Endothelial cell of umbilical vein (primary cell): ENCODE results near the gene AFP. TPM values are rescaled to one million over a fixed set of nuclear protein-coding genes. Genes with fewer than 3 reads are reported as not detected.

Experiments
- BruUV-seq: library from RNA; stranded (reverse); fragments of 400-500 nt; replicated peaks from 2 replicates; lab custom pipeline; 2021; lab: Mats Ljungman, UMichigan
- CTCF ChIA-PET: fragments of 300-600, 350-600 bp; sonication (Branson Sonifier 250); formaldehyde crosslinking; loops from one replicate; lab custom pipeline; 2021; ENCODE audit warnings: antibody characterized with exemption, inconsistent platforms; lab: Charles Lee
- POLR2A ChIA-PET: fragments of 300-600, 350-600 bp; sonication (Branson Sonifier 250); formaldehyde crosslinking; loops from one replicate; lab custom pipeline; 2021; ENCODE audit warnings: antibody characterized with exemption, inconsistent platforms; lab: Charles Lee
- DNase-seq: peaks from one replicate; pipeline ENCODE4 v3.0.0-alpha.2; 2011; ENCODE audit warnings: low read depth, low spot score
- FAIRE-seq: peaks from 2 replicates; lab custom pipeline; 2011; peaks lifted over from hg19 to GRCh38; lab: Jason Lieb, UNC
- H2AFZ ChIP-seq: 2 replicates; pipeline ENCODE4 v1.6.0; 2012; ENCODE audit warnings: low read depth, low read length, control low read depth, inconsistent platforms
- H3K27ac ChIP-seq: 2 replicates; pipeline ENCODE4 v1.5.1; 2011; ENCODE audit warnings: low read depth, mild to moderate bottlenecking, control low read depth, low read length, moderate library complexity; ENCODE audit not compliant: insufficient read depth
- H3K27me3 ChIP-seq, 2 experiments: 2 replicates each; pipeline versions ENCODE4 v1.6.0 to v1.6.1; 2011; ENCODE audit warnings: low read length in 2 of 2, mixed read lengths in 1 of 2; ENCODE audit not compliant: control insufficient read depth in 2 of 2, insufficient read depth in 2 of 2
- H3K36me3 ChIP-seq, 2 experiments: 2 replicates in 1 of 2; 3 replicates in 1 of 2; pipeline ENCODE4 v1.5.1; 2011; ENCODE audit warnings: low read length in 2 of 2, mild to moderate bottlenecking in 1 of 2, moderate library complexity in 1 of 2; ENCODE audit not compliant: control insufficient read depth in 2 of 2, insufficient read depth in 2 of 2; ENCODE audit errors: extremely low read depth in 1 of 2
- H3K4me1 ChIP-seq: 3 replicates; pipeline ENCODE4 v1.5.1; 2011; ENCODE audit warnings: mild to moderate bottlenecking, low read length; ENCODE audit not compliant: control insufficient read depth, insufficient read depth; ENCODE audit errors: extremely low read depth
- H3K4me2 ChIP-seq: 2 replicates; pipeline ENCODE4 v1.6.1; 2011; ENCODE audit warnings: low read length, control low read depth, mixed read lengths; ENCODE audit not compliant: insufficient read depth
- H3K4me3 ChIP-seq, 3 experiments: fragments of 200-600 bp in 1 of 3; sonication (generic), shearing (Covaris generic) in 1 of 3; replicated peaks in 1 of 3; 2 replicates each; pipeline ENCODE4 v1.5.1; 2011 to 2016; ENCODE audit warnings: control low read depth in 3 of 3, low read length in 3 of 3, mild to moderate bottlenecking in 2 of 3, inconsistent platforms in 1 of 3, low read depth in 1 of 3, moderate library complexity in 1 of 3; ENCODE audit not compliant: insufficient read depth in 1 of 3
- H3K79me2 ChIP-seq: 2 replicates; pipeline ENCODE4 v1.6.0; 2012; ENCODE audit warnings: low read length, inconsistent platforms; ENCODE audit not compliant: control insufficient read depth, insufficient read depth
- H3K9ac ChIP-seq: replicated peaks from 2 replicates; pipeline ENCODE3; 2011; ENCODE audit warnings: low read length, control low read depth; ENCODE audit not compliant: insufficient read depth; ENCODE audit errors: extremely low read depth
- H3K9me1 ChIP-seq: replicated peaks from 3 replicates; pipeline ENCODE4 v1.6.0; 2011; ENCODE audit warnings: mild to moderate bottlenecking, low read length; ENCODE audit not compliant: control insufficient read depth, insufficient read depth; ENCODE audit errors: extremely low read depth
- H3K9me3 ChIP-seq: replicated peaks from 2 replicates; pipeline ENCODE4 v1.5.1; 2012; ENCODE audit warnings: low read length, inconsistent platforms; ENCODE audit not compliant: control insufficient read depth, insufficient read depth
- H4K20me1 ChIP-seq: replicated peaks from 2 replicates; pipeline ENCODE3; 2011; ENCODE audit warnings: mild to moderate bottlenecking, low read length; ENCODE audit not compliant: control insufficient read depth, insufficient read depth; ENCODE audit errors: extremely low read depth
- FOS ChIP-seq: IDR thresholded peaks from 2 replicates; pipeline ENCODE4 v1.6.1; 2011; ENCODE audit warnings: mild to moderate bottlenecking, low read length, moderate library complexity, borderline replicate concordance; ENCODE audit not compliant: insufficient read depth
- MYC ChIP-seq: IDR thresholded peaks from one replicate; pipeline ENCODE4 v1.6.1; 2011; ENCODE audit warnings: mild to moderate bottlenecking, low read depth, low read length
- dilution Hi-C: fragments of 300-500 bp; cut with MboI; formaldehyde crosslinking; loops from one replicate; pipeline ENCODE4 v1.15.0; 2019; ENCODE audit warnings: low sequenced_read_pairs; ENCODE audit not compliant: extremely low pct_ligation_motif_present
- intact Hi-C: fragments of 100-400 bp; cut with micrococcal nuclease; formaldehyde crosslinking; loops from one replicate; pipeline ENCODE4 v1.10.0; 2022
- polyA plus RNA-seq, 4 experiments: library from polyadenylated mRNA; depleted of rRNA in 3 of 4; stranded (reverse) in 3 of 4; unstranded in 1 of 4; fragments of >200 nt; gene quantifications; 2 replicates each; pipeline versions ENCODE4 v1.2.1 to v1.2.3, GENCODE V29; 2011 to 2012; ENCODE audit warnings: missing spikeins in 1 of 4
- total RNA-seq: library from RNA; stranded (reverse); gene quantifications from 2 replicates; pipeline ENCODE4 v1.2.3, GENCODE V29; 2021
- TF ChIP-seq, protein P1 (sequence below), 2 donors: IDR thresholded peaks; 1 replicate in 1 of 2; 2 replicates in 1 of 2; pipeline ENCODE4 v1.5.1; 2011; ENCODE audit warnings: low read length in 2 of 2, mild to moderate bottlenecking in 2 of 2, moderate library complexity in 2 of 2, control low read depth in 1 of 2, inconsistent platforms in 1 of 2, low read depth in 1 of 2; ENCODE audit not compliant: insufficient read depth in 1 of 2; ENCODE audit errors: extremely low read depth in 1 of 2
- TF ChIP-seq, protein P2 (sequence below): IDR thresholded peaks from 2 replicates; pipeline ENCODE4 v1.6.1; 2011; ENCODE audit not compliant: insufficient read depth, insufficient read length

The AFP gene
- total and polyA plus RNA-seq, 2 donors (not counting 3 experiments of a cell fraction or from before 2014, with no cell fraction given), result not detected

DNA sequence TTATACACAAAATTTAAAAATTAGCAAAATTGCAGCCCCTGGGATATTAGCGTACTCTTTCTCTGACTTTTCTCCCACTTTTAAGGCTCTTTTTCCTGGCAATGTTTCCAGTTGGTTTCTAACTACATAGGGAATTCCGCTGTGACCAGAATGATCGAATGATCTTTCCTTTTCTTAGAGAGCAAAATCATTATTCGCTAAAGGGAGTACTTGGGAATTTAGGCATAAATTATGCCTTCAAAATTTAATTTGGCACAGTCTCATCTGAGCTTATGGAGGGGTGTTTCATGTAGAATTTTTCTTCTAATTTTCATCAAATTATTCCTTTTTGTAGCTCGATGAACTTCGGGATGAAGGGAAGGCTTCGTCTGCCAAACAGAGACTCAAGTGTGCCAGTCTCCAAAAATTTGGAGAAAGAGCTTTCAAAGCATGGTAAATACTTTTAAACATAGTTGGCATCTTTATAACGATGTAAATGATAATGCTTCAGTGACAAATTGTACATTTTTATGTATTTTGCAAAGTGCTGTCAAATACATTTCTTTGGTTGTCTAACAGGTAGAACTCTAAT, 26.0 kb upstream of the AFP start:
- H3K9me3 ChIP-seq, result no peaks in the 10 kb centered on the region
- no peak for FAIRE-seq
- ChIA-PET POLR2A (no interaction called here), CTCF (interaction anchor here (1.6 kb wide), 1 partner anchor 12 kb away, joined by 3 read pairs; no protein-coding TSS in a partner anchor)
- H3K27ac ChIP-seq, result no peak overlapping the region
- BruUV-seq, result no TSS peak
- peaks cover 0 to 6% of the 10 kb centered on the region in 2 experiments for H3K27me3 ChIP-seq
- H3K9ac ChIP-seq, result no peak overlapping the region
- H2AFZ ChIP-seq, result no peak overlapping the region
- H4K20me1 ChIP-seq, result no peaks in the 10 kb centered on the region
- intact Hi-C loops (no loop called here), dilution Hi-C loops (no loop called here)
- DNase-seq, result no peak
- no peak overlapping the region for H3K4me2 ChIP-seq
- no peaks in the 10 kb centered on the region for H3K4me1 ChIP-seq
- H3K36me3 ChIP-seq, result no peaks in the 10 kb centered on the region
- no peak for TF ChIP-seq MYC
- TF ChIP-seq, protein P1, sequence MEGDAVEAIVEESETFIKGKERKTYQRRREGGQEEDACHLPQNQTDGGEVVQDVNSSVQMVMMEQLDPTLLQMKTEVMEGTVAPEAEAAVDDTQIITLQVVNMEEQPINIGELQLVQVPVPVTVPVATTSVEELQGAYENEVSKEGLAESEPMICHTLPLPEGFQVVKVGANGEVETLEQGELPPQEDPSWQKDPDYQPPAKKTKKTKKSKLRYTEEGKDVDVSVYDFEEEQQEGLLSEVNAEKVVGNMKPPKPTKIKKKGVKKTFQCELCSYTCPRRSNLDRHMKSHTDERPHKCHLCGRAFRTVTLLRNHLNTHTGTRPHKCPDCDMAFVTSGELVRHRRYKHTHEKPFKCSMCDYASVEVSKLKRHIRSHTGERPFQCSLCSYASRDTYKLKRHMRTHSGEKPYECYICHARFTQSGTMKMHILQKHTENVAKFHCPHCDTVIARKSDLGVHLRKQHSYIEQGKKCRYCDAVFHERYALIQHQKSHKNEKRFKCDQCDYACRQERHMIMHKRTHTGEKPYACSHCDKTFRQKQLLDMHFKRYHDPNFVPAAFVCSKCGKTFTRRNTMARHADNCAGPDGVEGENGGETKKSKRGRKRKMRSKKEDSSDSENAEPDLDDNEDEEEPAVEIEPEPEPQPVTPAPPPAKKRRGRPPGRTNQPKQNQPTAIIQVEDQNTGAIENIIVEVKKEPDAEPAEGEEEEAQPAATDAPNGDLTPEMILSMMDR (IDR thresholded peaks at IDR 0.05; ENCODE audit: extremely low read depth in 1 of 2, insufficient read depth in 1 of 2, low read depth in 1 of 2, low read length in 2 of 2), result no peak
- TF ChIP-seq FOS, result no peak
- TF ChIP-seq, protein P2, sequence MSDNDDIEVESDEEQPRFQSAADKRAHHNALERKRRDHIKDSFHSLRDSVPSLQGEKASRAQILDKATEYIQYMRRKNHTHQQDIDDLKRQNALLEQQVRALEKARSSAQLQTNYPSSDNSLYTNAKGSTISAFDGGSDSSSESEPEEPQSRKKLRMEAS, result no peak
- no peaks in the 10 kb centered on the region for H3K79me2 ChIP-seq
- H3K4me3 ChIP-seq, result no peak overlapping the region
- no peaks in the 10 kb centered on the region for H3K9me1 ChIP-seq
